HG03103 (cell line): ENCODE measurements around the gene HEATR3.

Source experiments
- ATAC-seq: cut with Tn5 transposase; IDR thresholded peaks from one replicate; pipeline ENCODE4 v1.9.1; 2021; ENCODE audit warnings: low read depth; ENCODE audit not compliant: unreplicated experiment

The HEATR3 gene

DNA sequence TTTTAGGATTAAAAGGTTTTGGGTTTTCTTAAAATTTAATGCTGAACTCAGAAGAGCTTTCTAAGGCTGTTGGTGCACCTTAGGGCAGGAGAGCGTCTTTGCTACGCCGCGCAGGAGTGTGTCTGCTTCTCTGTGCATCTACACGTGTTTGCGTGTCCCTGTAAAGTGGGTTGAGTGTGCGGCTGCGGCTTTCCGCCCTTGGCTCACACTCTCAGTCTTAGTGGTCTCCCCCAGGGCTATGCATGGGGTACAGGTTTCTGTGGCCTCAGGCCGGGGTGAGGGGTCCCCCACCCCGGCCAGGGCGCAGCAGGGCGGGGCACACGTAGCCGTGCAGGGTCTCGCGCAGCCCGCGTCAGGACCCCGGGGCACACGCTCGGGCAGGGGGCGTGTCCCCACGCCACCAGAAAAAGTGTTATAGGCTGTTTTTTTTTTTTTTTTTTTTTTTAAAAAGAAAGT, 86.6 kb downstream of the HEATR3 start:
- ATAC-seq: peak; percentile 49

DNA sequence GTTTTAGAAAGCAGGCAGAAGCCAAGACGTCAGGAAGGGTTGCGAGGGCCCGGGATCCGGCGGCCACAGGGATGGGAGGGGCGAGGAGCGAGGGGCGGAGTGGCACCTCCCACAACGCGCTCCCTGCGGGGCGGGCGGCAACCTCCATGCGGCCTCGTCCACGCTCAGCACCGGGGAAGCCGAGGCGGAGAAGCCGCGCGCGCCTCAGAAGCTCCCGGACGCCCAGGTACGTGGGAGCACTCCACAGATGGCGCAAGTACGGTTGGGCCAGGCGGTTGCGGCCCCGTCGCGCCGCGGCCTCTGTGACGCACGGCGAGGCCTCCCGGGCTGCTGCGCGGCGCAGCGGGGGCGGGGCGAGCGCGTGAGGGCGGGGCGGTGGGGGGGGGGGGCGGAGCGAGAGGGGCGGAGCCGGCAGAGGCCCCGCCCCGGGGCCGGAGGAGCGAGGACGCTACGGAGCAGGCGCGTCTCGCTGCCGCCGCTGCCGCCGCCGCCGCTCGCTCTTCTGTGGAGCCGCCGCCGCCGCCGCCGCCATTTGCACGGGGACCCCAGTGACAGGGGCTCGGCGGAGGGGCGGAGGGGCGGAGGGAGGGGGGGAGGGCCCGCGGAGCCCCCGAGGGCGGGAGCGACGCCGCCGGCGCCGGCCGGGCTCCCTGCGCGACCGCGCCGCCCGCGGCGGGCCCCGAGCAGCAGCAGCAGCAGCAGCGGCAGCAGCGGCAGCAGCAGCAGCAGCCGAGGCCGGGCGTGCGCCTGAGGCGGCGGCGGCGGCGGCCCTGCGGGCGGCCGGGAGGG, 87.2 kb downstream of the HEATR3 start, which contains the start of gene TENT4B:
TSS of gene TENT4B (plus strand) at position 500 of the 789 bp plus-strand sequence. CDS start 316 bp downstream, outside the sequence.
- peak; percentile 52 for ATAC-seq

DNA sequence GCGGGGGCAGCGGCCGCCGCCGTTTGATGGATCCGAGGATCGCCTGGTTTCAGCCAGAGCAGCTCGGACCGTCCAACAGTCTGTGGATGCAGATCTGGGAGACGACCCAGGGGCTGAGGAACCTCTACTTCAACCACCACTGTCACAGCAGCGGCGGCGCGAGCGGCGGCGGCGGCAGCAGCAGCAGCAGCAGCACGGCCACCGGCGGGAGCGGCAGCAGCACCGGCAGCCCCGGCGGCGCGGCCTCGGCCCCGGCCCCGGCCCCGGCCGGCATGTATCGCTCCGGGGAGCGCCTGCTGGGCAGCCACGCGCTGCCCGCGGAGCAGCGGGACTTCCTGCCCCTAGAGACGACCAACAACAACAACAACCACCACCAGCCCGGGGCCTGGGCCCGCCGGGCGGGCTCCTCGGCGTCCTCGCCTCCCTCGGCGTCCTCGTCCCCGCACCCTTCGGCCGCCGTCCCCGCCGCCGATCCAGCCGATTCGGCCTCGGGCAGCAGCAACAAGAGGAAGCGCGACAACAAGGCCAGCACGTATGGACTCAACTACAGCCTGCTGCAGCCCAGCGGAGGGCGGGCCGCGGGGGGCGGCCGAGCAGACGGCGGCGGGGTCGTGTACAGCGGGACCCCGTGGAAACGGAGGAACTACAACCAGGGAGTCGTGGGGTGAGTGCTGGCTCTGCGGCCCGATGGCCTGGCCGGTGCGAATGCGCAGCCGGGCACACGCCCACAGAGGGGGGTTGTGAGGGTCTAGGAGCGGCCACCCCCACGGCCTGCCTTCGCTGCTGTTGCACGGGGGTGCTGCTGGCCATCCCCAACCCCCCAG, 88.0 kb downstream of the HEATR3 start:
- peak; percentile 7 for ATAC-seq

DNA sequence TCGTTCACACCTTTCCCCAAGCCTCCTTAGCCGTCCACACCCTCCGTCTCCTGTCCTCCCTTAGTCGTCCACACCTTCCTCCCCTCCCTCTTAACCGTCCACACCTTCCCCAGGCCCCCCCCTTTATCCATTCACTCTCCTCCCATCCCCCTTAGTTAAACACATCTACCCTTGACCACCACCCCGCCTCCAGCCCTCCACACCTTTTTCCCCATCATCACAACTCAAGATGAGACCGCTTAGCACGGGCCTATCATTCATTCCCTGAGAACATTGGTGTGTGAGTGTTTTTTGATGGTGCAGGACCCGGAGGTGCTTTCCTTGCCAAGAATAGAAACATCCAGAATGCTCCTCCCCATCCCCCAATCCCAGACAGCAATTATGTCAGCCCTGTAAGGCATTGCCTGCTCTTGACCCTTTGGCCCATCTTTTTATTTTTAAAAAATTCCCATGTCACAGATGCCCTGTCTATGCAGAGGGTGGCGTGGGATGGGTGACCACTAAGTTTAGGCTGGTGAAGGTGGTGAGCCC, 88.7 kb downstream of the HEATR3 start:
- no peak for ATAC-seq

DNA sequence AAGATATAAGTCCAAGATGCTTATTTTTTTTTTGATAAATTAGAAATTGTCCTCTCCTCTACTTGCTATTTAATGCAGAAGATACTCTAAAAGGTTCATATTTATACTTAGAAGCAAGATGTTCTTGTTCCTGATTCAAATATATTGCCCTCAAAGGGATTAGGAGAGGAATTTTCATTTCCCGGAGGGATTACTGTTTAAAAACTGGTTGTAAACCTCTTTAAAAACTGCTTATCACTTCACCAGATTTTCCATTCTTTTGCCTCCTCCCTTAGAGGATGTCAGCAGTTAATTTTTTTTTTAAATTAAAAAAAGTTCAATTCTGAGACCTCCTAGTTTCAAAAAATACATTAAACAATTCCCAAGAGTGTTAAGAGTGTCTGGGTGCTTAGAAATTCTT, 90.2 kb downstream of the HEATR3 start:
- ATAC-seq: no peak
